ENCODE measurements around the gene OCRL.

OCRL gene

DNA sequence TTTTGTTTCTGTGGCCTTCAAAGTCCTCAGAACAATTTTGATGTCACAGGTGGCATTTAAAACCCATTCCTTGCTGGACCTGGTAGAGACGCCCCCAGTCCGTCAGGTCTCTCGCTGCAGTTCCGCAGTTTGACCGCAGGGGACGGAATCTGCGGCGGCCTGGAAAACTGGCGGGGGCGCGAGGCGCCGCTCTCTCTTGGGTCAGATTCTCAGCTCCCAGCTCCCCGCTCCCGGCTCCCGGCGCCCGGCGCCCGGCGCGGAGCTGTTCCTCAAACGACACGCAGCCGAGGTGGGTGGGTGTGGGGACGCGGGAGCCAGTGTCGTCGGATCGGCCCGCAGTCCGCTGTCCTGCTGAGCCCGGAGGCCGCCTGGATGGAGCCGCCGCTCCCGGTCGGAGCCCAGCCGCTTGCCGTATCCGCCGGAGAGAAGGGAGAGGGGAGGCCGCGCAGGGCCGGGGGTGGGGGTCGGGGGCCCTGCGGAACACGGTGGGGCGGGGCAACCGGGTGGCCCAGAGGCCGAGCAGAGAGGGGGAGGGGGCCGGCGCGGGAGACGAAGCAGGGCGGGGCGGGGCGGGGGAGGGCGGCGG lies at the start of gene OCRL:
Gene OCRL (plus strand): TSS at position 192 of the 586 bp plus-strand sequence. CDS start 181 bp downstream, at position 373.
- FAIRE-seq: no peak

DNA sequence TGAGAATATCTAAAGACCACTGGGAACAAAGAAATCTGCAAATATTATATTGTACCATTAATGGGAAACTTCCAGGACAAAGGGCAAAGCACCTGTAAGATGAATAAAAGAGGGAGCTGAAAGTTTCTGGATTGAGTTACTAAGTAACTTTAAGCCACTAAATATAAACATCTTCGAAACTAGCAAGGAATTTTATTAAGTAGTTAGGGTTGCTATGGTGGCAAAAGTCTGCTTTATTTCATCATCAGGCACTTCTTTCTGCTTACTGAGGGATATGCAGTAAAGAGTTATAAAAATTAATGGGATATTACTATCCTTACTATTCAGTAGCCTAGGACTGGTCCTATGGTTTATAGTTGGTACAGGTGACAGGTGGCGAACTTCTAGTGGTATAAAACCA lies 49.7 kb upstream of the OCRL start:
- FAIRE-seq: no peak

DNA sequence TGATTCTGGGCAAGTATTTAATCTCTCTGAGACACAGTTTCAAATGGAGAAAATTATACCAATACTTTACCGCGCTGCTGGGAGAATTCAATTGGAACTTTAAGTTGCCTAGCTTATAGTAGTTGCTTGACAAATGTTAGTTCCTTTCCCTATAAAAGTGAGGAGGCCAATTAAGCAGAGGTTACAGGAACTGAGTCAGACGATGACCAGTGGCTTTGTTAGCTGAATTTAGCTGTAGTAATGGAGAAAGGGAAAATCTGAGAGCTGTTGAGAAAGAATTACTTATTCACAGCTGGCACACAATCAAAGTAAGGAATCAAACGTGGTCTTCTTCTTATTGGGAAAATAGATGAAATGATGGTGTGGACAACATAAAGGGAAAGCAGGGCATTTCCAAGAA lies 46.4 kb upstream of the OCRL start:
- FAIRE-seq: no peak

DNA sequence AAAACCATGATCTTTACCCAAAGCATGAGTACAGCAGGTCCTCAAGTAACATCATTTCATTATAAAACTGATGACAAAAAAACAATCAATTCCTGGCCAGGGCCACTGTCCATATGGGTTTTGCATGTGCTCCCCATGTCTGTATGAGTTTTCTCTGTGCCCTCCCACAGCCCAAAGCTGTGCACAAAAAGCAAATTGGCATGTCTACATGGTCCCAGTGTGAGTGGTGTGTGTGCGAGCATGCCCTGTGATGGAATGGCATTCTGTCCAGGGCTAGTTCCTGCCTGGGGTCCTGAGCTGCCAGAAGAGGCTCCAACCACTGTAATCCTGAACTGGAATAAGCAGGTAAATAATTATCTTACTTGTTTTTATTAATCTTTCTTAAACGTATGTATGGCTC lies 45.2 kb upstream of the OCRL start:
- no peak for FAIRE-seq

DNA sequence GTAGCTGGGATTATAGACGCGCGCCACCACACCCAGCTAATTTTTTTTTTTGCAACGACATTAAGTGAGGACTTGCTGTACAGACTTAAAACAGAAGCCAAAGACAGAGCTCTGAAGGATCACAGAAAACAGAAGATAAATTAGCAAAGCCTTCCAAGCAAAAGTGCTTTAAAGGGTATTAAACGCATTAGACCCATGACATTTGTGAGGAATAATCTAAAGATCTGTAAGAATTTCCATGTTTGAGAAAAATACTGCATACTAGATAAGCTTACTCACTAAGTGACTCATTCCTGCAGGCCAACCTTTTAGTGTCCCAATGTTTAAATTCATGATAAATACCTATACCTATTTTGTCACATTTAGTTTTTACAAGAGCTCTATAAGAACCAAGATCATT lies 44.2 kb upstream of the OCRL start:
- no peak for FAIRE-seq

DNA sequence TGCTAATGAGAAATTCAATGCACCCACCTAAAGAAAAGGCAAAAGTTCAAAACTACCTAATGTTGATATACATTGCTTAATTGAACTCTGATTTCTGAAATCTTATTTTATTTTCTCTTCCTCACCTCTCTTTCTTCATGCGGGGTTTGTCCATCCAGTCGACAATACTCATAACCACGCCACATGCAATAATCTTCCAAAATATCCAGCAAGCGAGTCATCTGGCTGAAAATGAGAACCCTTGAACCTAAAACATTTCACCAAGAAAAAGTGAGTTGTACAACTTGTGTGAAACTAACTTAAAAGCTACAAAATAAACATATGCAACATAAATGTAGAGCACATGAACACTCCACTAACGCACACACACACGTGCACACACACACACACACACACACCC lies 43.4 kb upstream of the OCRL start:
- FAIRE-seq: no peak

DNA sequence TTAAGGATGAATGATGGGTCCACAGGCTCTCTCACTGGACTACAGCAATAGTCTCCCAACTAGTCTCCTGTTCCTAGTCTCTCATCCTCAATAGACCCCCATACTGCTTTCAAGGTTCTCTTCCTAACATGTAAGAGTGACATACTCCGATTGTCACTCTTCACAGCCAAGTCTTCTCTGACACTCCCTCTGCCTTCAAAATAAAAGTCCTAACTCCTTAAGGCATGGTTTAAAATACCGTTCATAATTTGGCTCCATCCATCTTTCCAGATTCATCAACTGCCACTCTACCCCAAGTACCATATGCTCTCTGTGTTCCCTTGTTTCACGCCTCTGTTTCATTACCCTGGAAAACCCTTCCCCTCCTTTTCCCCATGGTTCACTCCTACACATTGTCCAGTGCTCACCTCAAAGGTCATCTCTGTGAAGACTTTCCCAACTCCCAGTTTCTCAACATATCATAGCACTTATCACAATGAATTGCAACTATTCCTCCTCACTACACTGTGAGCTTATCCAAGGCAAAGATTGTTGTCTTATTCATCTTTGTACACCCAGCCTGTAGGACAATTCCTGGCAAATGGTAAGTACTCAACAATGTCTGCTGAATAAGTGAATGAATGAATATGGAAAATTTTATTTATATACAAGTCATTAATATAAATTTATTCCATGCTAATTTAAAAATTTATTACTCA lies 42.8 kb upstream of the OCRL start:
- no peak for FAIRE-seq

DNA sequence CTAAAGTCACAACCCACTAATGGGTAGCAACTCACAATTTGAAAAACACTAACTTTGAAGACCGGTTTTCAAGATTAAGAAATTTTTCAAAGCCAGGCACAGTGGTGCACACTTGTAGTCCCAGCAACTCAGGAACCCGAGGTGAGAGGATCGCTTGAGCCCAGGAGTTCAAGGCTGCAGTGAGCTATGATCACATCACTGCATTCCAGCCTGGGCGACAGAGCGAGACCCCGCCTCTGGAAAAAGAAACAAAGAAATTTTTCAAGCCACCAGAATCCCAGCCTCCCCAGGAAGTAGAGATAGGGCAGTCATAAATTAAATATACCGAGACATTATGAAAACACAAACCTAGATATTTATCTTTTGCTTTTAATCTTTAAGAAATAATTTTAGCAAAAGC lies 29.7 kb upstream of the OCRL start:
- FAIRE-seq: no peak

DNA sequence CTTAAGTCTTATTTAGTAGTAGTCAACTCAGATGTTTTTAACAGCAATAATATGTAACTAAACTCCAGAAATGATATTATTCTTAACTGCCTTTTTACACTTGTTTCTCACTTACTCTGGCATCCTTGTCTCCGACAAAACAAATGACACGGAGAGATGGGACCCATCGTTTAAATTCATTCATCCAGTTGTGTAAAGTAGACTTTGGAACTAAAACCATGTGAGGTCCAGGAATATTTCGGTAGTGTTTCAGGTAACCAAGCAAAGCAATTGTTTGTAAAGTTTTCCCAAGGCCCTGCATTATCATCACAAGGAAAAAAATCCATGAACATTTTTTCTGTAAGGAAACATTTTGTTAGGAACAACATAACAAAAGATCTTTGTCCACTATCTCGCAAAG lies 28.4 kb upstream of the OCRL start:
- FAIRE-seq: no peak

DNA sequence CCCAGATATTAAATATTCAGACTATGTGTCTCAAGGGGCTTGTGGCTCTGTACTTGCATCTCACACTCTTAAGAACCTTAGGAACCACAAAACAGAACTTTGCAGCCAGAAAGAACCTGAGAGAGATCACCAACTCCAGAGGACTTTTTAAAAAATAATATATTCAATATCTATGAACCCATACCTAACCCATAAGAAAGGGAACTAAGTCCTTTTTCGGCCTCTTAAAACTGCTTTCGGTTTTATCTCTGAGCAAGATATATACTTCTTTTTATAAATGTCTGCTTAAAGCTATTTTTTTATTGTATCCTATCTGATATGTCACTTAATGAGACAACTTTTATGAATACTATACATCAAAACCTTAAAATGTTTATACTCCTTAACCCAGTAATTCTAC lies 27.6 kb upstream of the OCRL start:
- no peak for FAIRE-seq

DNA sequence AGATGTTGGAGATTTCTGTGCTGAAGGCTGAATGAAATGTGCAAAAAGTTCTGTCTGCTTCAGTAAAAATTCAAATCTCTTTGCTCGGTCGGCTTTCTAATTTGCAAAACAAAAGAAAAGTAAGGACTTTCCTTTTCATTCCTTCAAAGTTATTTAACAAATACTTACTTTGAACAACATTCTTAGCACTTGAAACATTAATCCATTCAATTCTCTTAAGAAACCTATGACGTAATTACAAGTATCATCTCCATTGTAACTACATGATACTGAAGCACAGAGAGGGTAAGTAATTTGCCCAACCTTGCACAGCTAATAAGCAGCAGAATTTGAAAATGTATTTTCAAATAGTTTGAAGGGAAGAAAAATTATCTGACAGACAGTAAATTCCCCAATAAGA lies 23.7 kb upstream of the OCRL start:
- no peak for FAIRE-seq

DNA sequence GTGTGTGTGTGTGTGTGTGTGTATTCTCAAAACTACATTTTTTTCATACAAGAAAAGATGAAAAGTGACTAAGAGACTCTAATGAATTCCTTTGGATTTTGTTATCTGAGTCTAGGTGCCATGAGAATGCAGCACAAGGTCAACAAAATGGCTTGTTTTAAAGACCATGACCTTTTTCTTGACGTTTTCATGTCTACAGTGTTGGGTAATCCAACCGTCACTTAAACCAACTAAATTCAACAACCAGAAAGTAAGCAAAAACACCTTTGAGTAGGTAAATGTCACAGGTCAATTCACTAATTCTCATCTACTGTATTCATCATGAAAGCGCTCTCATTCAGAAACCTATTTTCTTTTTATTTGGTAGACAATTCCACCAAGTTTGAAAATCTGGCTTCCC lies 19.9 kb upstream of the OCRL start:
- FAIRE-seq: no peak

DNA sequence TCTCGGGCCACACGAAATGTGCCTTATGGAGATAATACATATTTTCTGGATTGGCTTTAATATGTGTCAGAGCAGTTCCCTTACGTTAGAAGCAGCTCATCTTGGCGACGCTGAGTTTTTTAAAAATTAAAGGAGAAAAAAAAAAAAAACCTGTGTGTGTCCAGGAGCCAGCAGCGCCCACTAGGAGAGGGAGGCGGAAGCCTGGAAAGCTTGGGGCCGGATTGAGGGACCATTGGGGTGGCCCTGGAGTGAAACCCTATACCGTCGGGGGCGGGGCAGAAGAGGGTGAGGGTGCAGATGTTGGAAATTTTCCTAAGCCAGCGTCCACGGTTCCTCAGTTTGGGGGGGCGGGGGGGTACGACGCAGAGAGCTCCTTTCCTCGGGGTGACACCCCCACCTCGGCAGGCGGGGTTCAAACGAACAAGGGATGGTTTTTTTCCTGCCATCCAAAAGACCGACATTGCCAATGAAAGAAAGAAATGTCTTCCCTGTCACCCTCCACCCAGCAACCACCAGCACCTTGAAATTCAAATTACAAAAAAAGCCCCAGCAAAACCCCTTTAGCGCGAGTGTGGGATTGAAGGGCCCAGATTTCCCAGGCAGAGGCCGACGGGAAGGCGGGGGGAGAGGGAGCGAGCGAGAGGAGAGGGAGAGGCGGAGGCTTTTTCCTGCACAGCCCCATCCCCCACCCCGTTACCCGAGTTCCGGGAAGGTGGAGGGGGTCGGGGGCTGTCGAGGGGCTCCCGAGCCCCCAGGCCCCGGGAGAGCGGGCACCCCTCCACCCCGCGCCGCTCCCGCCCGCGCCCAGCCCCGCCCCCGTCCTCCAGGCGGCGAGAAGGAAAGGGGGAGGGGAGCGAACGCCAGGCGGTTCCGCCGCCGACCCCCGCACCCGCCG lies 17.6 kb upstream of the OCRL start:
- FAIRE-seq: no peak

DNA sequence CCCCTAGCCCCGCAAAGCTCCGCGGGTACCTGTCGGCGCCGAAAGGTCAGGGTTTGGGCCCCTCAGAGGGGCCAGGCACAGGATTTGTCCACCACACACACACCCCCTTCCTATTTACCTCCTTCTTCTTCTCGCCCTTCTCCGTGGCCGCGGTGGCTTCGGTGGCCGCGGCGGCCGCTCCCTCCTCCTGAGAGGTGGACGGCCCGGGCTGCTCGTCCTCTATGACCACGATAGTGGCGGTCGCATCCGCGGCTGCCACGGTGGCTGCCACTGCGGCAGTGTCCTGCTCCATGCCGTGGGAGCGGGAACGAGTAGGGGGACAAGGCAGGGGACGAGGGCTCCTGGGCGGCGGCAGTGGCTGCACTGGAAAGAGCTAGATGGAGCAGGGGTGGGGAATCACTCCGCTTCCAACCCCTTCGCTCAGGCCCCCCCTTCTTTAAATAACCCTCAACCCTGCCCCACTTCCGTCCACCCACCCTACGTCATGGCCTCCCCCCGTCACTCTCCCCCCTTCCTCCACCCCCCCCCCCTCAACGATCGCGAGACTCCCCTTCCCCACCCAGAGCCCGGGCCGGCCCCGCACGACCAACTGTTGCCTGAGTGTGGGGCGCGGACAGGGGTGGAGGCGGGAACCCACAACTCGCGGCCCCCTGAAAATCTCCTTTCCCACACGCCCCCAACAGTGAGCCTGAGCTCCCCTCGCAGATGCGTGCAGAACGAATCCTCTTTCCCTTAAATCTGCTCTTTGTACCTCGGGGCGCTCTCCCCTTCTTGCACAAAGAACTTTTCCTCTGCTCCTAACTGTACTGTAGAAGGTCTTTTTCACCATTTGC lies 16.8 kb upstream of the OCRL start, which contains the start of gene SMARCA1:
Gene SMARCA1 (minus strand): TSS at position 412 of the 833 bp plus-strand sequence. CDS start 120 bp downstream, at position 292.
- no peak for FAIRE-seq

DNA sequence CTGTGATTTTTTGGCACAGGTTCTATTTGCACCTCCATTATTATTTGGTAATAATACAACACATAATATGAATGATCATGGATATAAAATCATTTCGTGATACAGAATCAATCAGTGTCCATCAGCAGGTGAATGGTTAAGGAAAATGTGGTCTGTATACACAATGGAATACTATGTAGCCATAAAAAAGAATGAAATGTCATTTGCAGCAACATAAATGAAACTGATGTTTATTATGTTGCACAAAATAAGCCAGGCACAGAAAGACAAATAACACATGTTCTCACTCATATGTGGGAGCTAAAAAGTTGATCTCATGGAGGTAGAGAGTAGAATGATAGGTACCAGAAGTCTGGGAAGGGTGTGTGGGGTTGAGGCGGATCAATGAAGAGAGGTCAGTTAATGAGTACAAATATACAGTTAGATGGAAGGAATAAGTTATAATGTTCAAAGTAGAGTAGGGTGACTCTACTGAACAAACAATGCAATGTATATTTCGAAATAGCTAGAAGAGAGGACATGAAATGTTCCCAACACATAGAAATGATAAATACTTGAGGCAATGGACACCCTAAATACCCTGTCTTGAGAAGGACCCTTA lies 15.7 kb upstream of the OCRL start:
- no peak for FAIRE-seq

DNA sequence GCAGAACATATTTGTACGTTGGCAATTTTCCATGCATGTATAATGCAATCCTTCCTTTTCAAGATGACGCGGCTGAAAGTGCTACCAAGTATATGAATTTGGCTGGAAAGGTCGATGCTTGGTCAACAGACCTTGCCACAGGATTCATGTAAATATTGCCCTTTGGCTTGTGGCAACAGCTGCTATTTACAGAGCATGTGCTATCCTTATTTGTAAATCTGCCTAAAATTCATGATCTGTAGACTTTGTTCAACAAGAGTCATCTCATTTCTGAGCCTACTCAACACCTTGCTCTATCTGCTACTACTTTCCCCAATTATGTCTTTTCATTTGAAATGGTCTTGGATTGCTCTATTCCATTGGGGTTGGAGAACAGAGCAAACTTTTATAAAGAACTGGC lies 14.9 kb upstream of the OCRL start:
- no peak for FAIRE-seq

DNA sequence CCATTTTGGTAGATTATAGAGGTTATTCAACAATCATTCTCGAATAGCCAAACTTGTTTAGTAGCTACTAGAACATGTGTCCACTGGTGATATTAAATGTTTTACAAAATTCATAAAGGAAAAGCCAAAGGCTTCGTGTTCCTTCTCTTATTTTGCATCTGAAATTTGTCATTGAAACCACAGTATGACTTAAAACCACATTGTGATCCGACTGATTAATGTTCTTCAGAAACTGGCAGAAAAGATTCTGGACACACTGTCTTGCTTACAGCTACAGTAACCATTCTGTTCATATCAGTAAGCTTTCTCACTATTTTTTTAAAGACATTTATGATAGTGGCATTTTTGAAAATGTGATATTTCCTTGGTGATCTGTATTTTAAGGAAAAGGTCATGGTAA lies 14.2 kb upstream of the OCRL start:
- FAIRE-seq: no peak

DNA sequence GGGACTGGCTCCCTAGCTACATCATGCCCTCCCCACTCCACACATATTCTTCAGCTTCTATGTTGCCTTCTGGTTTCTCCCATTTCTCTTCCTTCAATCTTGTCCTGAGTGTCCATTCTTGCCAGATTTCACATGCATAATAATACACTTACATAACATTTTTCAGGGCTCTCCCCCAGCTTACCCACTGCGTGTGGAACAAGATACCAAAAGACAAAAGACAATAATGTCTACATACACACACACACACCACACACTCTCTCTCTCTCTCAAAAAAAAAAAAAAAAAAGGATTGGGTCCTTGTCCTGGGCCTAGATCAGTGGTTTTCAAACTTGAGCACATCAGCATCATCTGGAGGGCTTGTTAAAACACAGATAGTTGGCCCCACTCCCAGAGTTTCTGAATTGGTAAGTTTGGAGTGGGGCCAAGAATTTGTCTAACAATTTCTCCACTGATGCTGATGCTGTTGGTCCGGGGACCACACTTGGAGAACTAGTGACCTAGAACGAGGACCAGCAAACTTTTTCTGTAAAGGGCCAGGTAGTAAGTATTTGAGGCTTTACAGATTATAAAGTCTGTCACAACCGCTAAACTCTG lies 10.3 kb upstream of the OCRL start:
- FAIRE-seq: no peak

DNA sequence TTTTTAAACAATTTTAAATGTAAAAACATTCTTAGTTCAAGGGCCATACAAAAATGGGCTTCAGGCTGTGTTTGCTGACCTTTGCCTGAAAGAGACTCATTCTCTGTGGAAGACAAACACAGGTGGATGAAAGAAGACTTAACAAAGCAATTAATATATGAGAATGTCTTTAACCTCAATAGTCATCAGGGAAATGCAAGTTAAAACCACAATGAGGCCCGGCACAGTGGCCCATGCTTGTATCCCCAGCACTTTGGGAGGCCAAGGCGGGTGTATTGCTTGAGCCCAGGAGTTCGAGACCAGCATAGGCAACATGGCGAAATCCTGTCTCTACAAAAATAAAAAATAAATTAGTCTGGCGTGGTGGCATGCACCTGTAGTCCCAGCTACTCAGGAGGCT lies 9.6 kb upstream of the OCRL start:
- FAIRE-seq: no peak

DNA sequence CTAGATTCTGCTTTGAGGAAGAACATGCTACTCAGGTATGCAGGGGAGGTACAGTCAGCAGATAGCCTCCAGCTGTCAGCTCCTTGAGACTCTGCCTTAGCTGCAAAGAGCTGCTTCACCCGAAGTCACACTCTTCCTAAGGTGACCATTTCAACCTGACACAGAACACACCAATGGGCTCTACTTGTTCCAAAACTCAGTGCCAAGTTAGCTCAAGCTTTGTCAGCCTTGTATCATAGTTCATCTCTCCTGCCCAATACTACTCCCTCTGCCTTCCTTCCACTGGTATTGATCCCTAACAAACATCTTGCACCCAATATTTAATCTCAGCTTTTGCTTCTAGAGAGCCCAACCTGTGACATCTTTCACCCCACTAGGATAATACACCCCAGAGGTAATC lies 8.9 kb upstream of the OCRL start:
- FAIRE-seq: no peak

DNA sequence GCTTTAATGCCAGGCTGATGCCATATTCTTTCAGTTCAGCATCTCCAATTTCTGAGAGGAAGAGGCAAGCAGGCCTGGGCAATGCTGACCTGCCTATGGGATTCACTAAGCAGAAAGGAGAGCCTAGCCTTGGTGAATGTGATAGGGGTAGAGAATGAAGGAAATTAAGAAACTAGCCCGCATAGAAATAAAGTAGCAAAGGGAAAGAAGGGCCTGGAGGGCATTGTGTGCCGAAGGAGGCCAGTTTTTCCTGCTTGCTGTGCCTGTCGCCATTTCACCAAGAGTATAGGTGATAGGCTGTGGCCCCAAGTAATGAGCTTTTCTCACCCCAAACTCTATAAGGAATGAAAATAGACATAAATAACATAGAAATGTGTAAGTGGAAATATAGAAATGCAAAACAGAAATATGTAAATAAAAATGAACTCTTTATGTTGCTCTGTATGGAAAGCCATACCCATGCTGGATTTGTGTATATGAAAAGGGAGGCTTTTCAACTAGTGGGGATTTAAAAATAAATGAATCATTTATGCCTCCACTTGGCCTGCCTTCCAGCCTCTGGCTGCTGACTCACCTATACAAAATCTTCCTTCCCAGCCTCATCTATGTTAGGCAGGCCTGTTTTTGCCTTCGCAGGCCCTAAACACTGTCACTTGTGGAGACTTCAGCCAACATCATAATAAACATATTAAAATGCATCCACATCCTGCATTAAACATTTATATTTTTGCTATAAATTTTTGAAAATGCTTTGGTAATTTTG lies 5.1 kb upstream of the OCRL start:
- no peak for FAIRE-seq
